ENCODE results near the gene COL17A1. TPM values are rescaled to one million over a fixed set of nuclear protein-coding genes. Genes with fewer than 3 reads are reported as not detected.

COL17A1 gene
- polyA plus RNA-seq, 1 experiment, result 0.01 TPM

DNA sequence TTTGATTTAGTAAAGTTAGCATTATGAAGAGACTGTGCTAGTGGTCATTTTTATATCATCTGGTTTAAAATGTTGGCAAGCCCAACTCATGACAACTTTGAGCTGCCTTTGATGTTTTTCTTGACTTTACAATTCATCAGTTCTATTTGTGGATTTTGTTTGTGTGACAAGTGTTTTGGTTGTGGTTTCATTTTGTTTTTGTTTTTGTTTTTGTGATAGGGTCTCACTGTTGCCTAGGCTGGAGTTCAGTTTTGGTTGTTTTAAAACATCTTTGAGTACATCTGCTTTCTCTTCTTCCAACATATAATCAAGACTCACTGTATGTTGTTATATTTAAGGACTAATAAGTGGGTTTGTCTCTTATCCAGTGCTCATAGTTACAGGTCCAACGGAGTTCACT is 18.7 kb upstream of the COL17A1 start:
- no peaks in the 10 kb centered on the region for H3K36me3 ChIP-seq (ENCODE audit: control insufficient read depth, insufficient read depth, low read length)
- ChIA-PET CTCF (interaction anchor here (0.5 kb wide), 1 partner anchor 196 kb away, joined by 3 read pairs; no protein-coding TSS in a partner anchor), POLR2A (no interaction called here)
- no peaks in the 10 kb centered on the region for H3K27me3 ChIP-seq (ENCODE audit: control insufficient read depth, insufficient read depth, low read length)
- TF ChIP-seq, protein P1, sequence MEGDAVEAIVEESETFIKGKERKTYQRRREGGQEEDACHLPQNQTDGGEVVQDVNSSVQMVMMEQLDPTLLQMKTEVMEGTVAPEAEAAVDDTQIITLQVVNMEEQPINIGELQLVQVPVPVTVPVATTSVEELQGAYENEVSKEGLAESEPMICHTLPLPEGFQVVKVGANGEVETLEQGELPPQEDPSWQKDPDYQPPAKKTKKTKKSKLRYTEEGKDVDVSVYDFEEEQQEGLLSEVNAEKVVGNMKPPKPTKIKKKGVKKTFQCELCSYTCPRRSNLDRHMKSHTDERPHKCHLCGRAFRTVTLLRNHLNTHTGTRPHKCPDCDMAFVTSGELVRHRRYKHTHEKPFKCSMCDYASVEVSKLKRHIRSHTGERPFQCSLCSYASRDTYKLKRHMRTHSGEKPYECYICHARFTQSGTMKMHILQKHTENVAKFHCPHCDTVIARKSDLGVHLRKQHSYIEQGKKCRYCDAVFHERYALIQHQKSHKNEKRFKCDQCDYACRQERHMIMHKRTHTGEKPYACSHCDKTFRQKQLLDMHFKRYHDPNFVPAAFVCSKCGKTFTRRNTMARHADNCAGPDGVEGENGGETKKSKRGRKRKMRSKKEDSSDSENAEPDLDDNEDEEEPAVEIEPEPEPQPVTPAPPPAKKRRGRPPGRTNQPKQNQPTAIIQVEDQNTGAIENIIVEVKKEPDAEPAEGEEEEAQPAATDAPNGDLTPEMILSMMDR (IDR thresholded peaks at IDR 0.05; ENCODE audit: insufficient read depth, low read depth, low read length), result no peak
- H3K4me3 ChIP-seq (ENCODE audit: low read depth, low read length), result no peak overlapping the region
- no peak for DNase-seq (ENCODE audit: low read depth)

DNA sequence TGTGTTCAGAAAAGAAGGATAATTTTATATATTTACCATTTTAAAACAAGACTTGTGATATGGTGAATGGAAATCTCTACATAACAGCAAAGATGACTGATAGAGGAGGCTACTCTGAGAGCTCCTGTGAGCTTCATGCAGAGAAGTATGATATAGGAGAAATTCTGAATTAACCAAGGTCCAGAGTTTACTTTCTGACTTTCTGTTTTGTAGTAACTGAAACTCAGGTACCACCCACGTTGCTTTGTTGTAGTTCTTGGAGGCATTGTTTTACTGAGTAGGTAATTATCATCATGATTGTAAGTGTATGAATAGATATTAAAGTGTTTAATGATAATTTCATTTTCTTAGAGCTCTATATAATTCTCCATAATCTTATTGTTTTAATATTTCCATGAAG is 18.3 kb upstream of the COL17A1 start:
- CTCF ChIA-PET, result interaction anchor here (1.3 kb wide), 1 partner anchor 17 kb away, joined by 4 read pairs; the partner anchor contains the start of gene SFR1
- TF ChIP-seq, protein P1 (IDR thresholded peaks at IDR 0.05; ENCODE audit: insufficient read depth, low read depth, low read length), result no peak
- Histone ChIP-seq H3K36me3 (ENCODE audit: control insufficient read depth, insufficient read depth, low read length) (no peaks in the 10 kb centered on the region), H3K27me3 (ENCODE audit: control insufficient read depth, insufficient read depth, low read length) (no peaks in the 10 kb centered on the region), H3K4me3 (ENCODE audit: low read depth, low read length) (no peak overlapping the region)
- DNase-seq (ENCODE audit: low read depth), result no peak
- POLR2A ChIA-PET, result no interaction called here

- DNase-seq (ENCODE audit: low read depth), result no peak
- H3K27me3 ChIP-seq (ENCODE audit: control insufficient read depth, insufficient read depth, low read length), result no peaks in the 10 kb centered on the region
- TF ChIP-seq, protein P1 (IDR thresholded peaks at IDR 0.05; ENCODE audit: insufficient read depth, low read depth, low read length), result no peak
- no peaks in the 10 kb centered on the region for H3K36me3 ChIP-seq (ENCODE audit: control insufficient read depth, insufficient read depth, low read length)
- H3K4me3 ChIP-seq (ENCODE audit: low read depth, low read length), result no peak overlapping the region
- CTCF ChIA-PET, result interaction anchor here (1.5 kb wide), 1 partner anchor 18 kb away, joined by 3 read pairs; no protein-coding TSS in a partner anchor
- POLR2A ChIA-PET, result no interaction called here
These were observed 16.2 kb upstream of the COL17A1 start for GRCh38 chr10:104101902-104102301.

GRCh38 chr10:104100795-104101194 is 15.1 kb upstream of the COL17A1 start:
- DNase-seq (ENCODE audit: low read depth), result no peak
- Histone ChIP-seq H3K4me3 (ENCODE audit: low read depth, low read length) (no peak overlapping the region), H3K27me3 (ENCODE audit: control insufficient read depth, insufficient read depth, low read length) (no peaks in the 10 kb centered on the region), H3K36me3 (ENCODE audit: control insufficient read depth, insufficient read depth, low read length) (no peaks in the 10 kb centered on the region)
- ChIA-PET POLR2A (no interaction called here), CTCF (interaction anchor here (0.6 to 1.8 kb wide), 4 partner anchors 16 to 56 kb away, joined by 3 to 5 read pairs (median 4); no protein-coding TSS in a partner anchor)
- TF ChIP-seq, protein P1 (IDR thresholded peaks at IDR 0.05; ENCODE audit: insufficient read depth, low read depth, low read length), result no peak

GRCh38 chr10:104099941-104100340 is 14.3 kb upstream of the COL17A1 start:
- no peak for DNase-seq (ENCODE audit: low read depth)
- ChIA-PET POLR2A (no interaction called here), CTCF (interaction anchor here (1.6 to 1.8 kb wide), 2 partner anchors 41 to 55 kb away, joined by 4 to 5 read pairs; no protein-coding TSS in a partner anchor)
- Histone ChIP-seq H3K27me3 (ENCODE audit: control insufficient read depth, insufficient read depth, low read length) (no peaks in the 10 kb centered on the region), H3K4me3 (ENCODE audit: low read depth, low read length) (no peak overlapping the region), H3K36me3 (ENCODE audit: control insufficient read depth, insufficient read depth, low read length) (no peaks in the 10 kb centered on the region)
- TF ChIP-seq, protein P1 (IDR thresholded peaks at IDR 0.05; ENCODE audit: insufficient read depth, low read depth, low read length), result no peak
